PC-3 (cell line): ENCODE measurements around the gene ENTPD2. TPM values are rescaled to one million over a fixed set of nuclear protein-coding genes. Genes with fewer than 3 reads are reported as not detected.

Experiments used
- ATAC-seq: fragments of 200-7000 bp; cut with Tn5 transposase; 2 replicates; pipeline ENCODE4 v1.9.1; 2020; ENCODE audit warnings: mild to moderate bottlenecking, moderate library complexity
- BruUV-seq: library from RNA; stranded (reverse); fragments of 400-500 nt; replicated peaks from 2 replicates; lab custom pipeline; 2021; lab: Mats Ljungman, UMichigan
- CTCF ChIA-PET: fragments of 300-600 bp; sonication (Branson Sonifier 250); formaldehyde crosslinking; loops from one replicate; lab custom pipeline; 2022; ENCODE audit warnings: antibody characterized with exemption; lab: Charles Lee
- POLR2A ChIA-PET: fragments of 300-600 bp; sonication (Branson Sonifier 250); formaldehyde crosslinking; loops from one replicate; lab custom pipeline; 2022; ENCODE audit warnings: antibody characterized with exemption; ENCODE audit not compliant: unreplicated experiment; lab: Charles Lee
- DNase-seq: peaks from one replicate; pipeline ENCODE4 v3.0.0-alpha.2; 2015
- H2AFZ ChIP-seq: fragments of 300-600 bp; sonication (generic); 2 replicates; pipeline ENCODE4 v1.6.0; 2016; ENCODE audit warnings: antibody characterized with exemption, low read length
- H3F3A ChIP-seq: fragments of 300-600 bp; sonication (generic); one replicate; pipeline ENCODE4 v1.6.0; 2017; ENCODE audit warnings: antibody characterized with exemption, low read length, control low read depth, mild to moderate bottlenecking; ENCODE audit not compliant: unreplicated experiment
- H3K27ac ChIP-seq: fragments of 300-600 bp; sonication (generic); 2 replicates; pipeline ENCODE4 v1.5.1; 2016; ENCODE audit warnings: mild to moderate bottlenecking, low read length
- H3K27me3 ChIP-seq: fragments of 300-600 bp; sonication (generic); 2 replicates; pipeline ENCODE4 v1.6.1; 2016; ENCODE audit warnings: low read length, mixed read lengths
- H3K36me3 ChIP-seq: fragments of 300-600 bp; sonication (generic); 2 replicates; pipeline ENCODE4 v1.6.1; 2016; ENCODE audit warnings: low read depth, mixed run types, low read length, mixed read lengths
- H3K4me1 ChIP-seq: fragments of 300-600 bp; sonication (generic); 2 replicates; pipeline ENCODE4 v1.5.1; 2016; ENCODE audit warnings: low read length; ENCODE audit not compliant: insufficient read depth
- H3K4me2 ChIP-seq: fragments of 300-600 bp; sonication (generic); 2 replicates; pipeline ENCODE4 v1.6.0; 2016; ENCODE audit warnings: low read length
- H3K4me3 ChIP-seq: fragments of 300-600 bp; sonication (generic); 2 replicates; pipeline ENCODE4 v1.5.1; 2016; ENCODE audit warnings: mild to moderate bottlenecking, low read length, mixed read lengths
- H3K79me2 ChIP-seq: fragments of 300-600 bp; sonication (generic); 2 replicates; pipeline ENCODE4 v1.6.1; 2017; ENCODE audit warnings: low read length, mixed read lengths
- H3K9ac ChIP-seq: fragments of 300-600 bp; sonication (generic); 2 replicates; pipeline ENCODE4 v1.6.0; 2016; ENCODE audit warnings: mild to moderate bottlenecking, low read length
- H3K9me2 ChIP-seq: fragments of 300-600 bp; sonication (generic); replicated peaks from 2 replicates; pipeline ENCODE4 v1.6.1; 2016; ENCODE audit warnings: mixed run types, low read length, mixed read lengths
- H3K9me3 ChIP-seq: fragments of 300-600 bp; sonication (generic); 2 replicates; pipeline ENCODE4 v1.6.1; 2016; ENCODE audit warnings: low read length, mixed read lengths
- H4K20me1 ChIP-seq: fragments of 300-600 bp; sonication (generic); 2 replicates; pipeline ENCODE4 v1.6.1; 2016; ENCODE audit warnings: low read length, mixed read lengths
- EZH2 ChIP-seq: fragments of 300-600 bp; sonication (generic); IDR thresholded peaks from one replicate; pipeline ENCODE4 v1.6.1; 2017; ENCODE audit warnings: antibody characterized with exemption, mild to moderate bottlenecking, low read length; ENCODE audit not compliant: unreplicated experiment
- EZH2phosphoT487 ChIP-seq: fragments of 300-600 bp; sonication (generic); IDR thresholded peaks from 2 replicates; pipeline ENCODE4 v1.6.1; 2018; ENCODE audit warnings: mild to moderate bottlenecking, antibody characterized with exemption, low read length, borderline replicate concordance
- intact Hi-C: fragments of 100-400 bp; cut with micrococcal nuclease; formaldehyde crosslinking; loops from 2 replicates; pipeline ENCODE4 v1.9.0; 2023
- total RNA-seq: library from RNA; depleted of rRNA; stranded (reverse); fragments of >200 nt; gene quantifications from 2 replicates; pipeline ENCODE4 v1.2.3, GENCODE V29; 2014
- TF ChIP-seq, protein P1 (sequence below): fragments of 300-600 bp; sonication (generic); conservative IDR thresholded peaks from 2 replicates; pipeline ENCODE4 v1.5.1; 2017; ENCODE audit warnings: antibody characterized with exemption, low read depth, mild to moderate bottlenecking, low read length

The ENTPD2 gene
- total RNA-seq, 1 experiment from 2014 or later, result 1.3 TPM

DNA sequence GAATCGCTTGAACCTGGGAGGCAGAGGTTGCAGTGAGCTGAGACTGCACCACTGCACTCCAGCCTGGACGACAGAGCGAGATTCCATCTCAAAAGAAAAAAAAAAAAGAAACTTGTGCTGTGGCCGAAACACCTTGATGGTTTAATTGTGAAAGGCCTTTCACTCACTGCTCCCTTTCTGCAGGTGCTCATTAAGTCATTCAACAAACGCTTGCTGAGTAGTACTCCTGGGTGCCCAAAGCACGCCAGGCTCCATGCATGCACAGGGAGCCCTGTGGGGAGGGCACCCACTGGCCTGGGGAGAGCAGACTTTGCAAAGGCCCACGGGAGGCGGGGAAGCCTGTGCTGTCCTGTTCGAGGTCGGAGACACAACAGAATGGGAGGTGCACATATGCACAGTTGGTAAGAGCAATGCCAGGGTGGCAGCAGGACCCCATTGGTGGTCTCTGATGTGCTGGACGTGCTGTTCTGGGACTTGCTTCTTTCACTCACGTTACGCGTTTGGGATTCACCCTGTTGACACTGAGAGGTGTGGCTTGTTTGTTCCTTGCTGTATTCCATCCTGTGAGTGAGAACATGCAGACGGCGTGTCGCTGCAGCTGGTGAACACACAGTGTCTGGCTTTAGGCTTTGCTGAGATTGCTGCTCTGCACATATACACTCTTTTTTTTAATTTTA, 3.0 kb upstream of the ENTPD2 start:
- Histone ChIP-seq H3F3A (no peaks in the 10 kb centered on the region), H3K4me3 (no peak overlapping the region), H2AFZ (no peak overlapping the region), H3K9ac (no peak overlapping the region), H3K27ac (no peak overlapping the region), H3K79me2 (no peaks in the 10 kb centered on the region), H3K9me3 (no peaks in the 10 kb centered on the region), H3K27me3 (no peaks in the 10 kb centered on the region), H4K20me1 (no peaks in the 10 kb centered on the region), H3K9me2 (no peaks in the 10 kb centered on the region), H3K36me3 (no peaks in the 10 kb centered on the region), H3K4me2 (peak overlapping the region; percentile 57), H3K4me1 (peaks cover 24% of the 10 kb centered on the region)
- intact Hi-C loops, result no loop called here
- POLR2A ChIA-PET, result no interaction called here
- no peak for TF ChIP-seq EZH2
- TF ChIP-seq, protein P1, sequence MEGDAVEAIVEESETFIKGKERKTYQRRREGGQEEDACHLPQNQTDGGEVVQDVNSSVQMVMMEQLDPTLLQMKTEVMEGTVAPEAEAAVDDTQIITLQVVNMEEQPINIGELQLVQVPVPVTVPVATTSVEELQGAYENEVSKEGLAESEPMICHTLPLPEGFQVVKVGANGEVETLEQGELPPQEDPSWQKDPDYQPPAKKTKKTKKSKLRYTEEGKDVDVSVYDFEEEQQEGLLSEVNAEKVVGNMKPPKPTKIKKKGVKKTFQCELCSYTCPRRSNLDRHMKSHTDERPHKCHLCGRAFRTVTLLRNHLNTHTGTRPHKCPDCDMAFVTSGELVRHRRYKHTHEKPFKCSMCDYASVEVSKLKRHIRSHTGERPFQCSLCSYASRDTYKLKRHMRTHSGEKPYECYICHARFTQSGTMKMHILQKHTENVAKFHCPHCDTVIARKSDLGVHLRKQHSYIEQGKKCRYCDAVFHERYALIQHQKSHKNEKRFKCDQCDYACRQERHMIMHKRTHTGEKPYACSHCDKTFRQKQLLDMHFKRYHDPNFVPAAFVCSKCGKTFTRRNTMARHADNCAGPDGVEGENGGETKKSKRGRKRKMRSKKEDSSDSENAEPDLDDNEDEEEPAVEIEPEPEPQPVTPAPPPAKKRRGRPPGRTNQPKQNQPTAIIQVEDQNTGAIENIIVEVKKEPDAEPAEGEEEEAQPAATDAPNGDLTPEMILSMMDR, result no peak
- TF ChIP-seq EZH2phosphoT487, result no peak
- BruUV-seq, result no TSS peak
- ATAC-seq (peak; percentile 70), DNase-seq (peak; percentile 32)
- CTCF ChIA-PET, result interaction anchor here (1.8 kb wide), 1 partner anchor 10 kb away, joined by 7 read pairs; no protein-coding TSS in a partner anchor

DNA sequence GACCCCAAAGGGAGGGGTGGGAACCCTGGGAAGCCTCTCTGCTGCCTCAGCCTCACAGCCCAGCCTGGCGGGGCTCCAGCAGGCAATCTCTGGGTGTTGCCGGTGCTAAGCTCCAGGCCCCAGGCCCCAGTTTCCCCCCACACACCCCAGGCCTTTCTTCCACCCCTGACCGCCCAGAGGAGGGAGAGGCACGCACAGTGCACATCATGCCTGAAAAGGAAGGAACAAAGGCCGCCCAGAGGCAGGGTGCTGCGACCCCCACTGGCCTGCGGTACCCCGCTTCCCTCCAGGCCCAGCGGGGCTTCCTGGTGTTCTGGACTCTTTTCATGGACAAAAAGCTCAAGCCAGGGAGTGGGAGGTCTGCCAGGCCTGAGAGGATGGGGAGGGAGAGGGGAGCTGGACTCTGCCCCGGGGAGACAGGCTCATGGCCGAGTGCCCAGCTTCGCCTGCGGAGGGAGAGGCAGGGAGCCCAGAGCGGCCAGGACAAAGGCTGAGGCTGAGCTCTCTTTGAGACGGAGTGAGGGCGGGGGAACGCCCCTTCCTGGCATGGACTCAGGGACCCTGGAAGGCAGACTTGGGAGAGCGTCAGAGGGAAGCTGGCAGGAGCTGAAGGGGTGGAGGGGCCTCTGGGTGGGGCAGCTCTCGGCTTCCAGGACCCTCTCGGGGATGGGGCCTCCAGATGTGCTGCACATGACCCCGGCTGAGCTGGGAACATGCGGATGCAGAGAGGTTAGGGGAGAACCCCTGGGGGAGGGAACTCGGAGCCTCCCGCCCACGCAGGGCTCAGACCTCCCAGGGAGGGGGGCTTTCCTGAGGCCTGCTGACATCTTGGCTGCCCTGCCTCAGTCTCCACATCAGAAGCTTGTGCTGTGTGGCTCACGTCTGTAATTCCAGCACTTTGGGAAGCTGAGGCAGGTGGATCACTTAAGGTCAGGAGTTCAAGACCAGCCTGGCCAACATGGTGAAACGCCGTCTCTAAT, 1.8 kb upstream of the ENTPD2 start:
- no TSS peak for BruUV-seq
- H2AFZ ChIP-seq, result no peak overlapping the region
- CTCF ChIA-PET, result interaction anchor here (1.8 kb wide), 1 partner anchor 9 kb away, joined by 7 read pairs; no protein-coding TSS in a partner anchor
- H3K27ac ChIP-seq, result no peak overlapping the region
- no peak overlapping the region for H3K9ac ChIP-seq
- TF ChIP-seq, protein P1, result no peak
- TF ChIP-seq EZH2, result no peak
- no peak for TF ChIP-seq EZH2phosphoT487
- POLR2A ChIA-PET, result no interaction called here
- peaks cover 24% of the 10 kb centered on the region for H3K4me1 ChIP-seq
- H3K36me3 ChIP-seq, result no peaks in the 10 kb centered on the region
- ATAC-seq (peak; percentile 13; the same call in 1 of the 2 replicates), DNase-seq (peak; percentile 22)
- no peak overlapping the region for H3K4me3 ChIP-seq
- no peaks in the 10 kb centered on the region for H3K79me2 ChIP-seq
- peak overlapping the region; percentile 92; the same call in 1 of the 2 replicates for H3K4me2 ChIP-seq
- H3K9me3 ChIP-seq, result no peaks in the 10 kb centered on the region
- intact Hi-C loops, result no loop called here
- no peaks in the 10 kb centered on the region for H3F3A ChIP-seq
- H4K20me1 ChIP-seq, result no peaks in the 10 kb centered on the region
- H3K27me3 ChIP-seq, result no peaks in the 10 kb centered on the region
- no peaks in the 10 kb centered on the region for H3K9me2 ChIP-seq
